ENCODE results near the gene ADIPOR2. TPM values are rescaled to one million over a fixed set of nuclear protein-coding genes. Genes with fewer than 3 reads are reported as not detected.

The ADIPOR2 gene
- total and polyA plus RNA-seq, 10 of the 15 experiments (the other 5 are each of a cell fraction or from before 2014, with no cell fraction given): 8.6 to 65.0 (median 38.0) TPM

DNA sequence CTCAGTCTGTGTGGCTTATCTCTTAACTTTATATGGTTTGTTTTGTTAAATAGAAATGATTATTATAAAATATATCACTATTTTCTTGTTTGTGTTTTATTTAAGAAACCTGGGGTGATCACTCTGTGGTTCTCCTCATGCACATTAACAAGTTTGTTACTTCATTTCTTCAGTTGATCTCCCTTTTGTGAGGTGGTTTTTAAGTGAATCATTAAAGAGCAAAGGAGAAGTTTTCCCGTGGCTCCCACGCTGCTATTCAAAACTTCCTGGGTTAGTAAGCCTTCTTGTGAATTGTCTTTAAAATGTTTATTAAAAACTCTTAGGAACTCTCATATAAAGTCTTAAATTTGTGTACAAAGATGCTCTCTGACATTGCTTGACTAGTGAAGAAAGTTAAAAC is 11.8 kb downstream of the ADIPOR2 start:
- DNase-seq (ENCODE audit: low read depth, low spot score): no peak
- ATAC-seq: no peak
- Histone ChIP-seq H2AFZ (ENCODE audit: control insufficient read depth, low read depth, low read length) (no peak overlapping the region), H3K4me1 (ENCODE audit: control insufficient read depth, insufficient read depth, low read length) (peaks cover 11% of the 10 kb centered on the region; the same call in 1 of the 2 replicates), H3K27me3 (replicated peaks in 1 of 2; ENCODE audit: control insufficient read depth in 2 of 2, insufficient read depth in 2 of 2, low read length in 1 of 2) (no peaks in the 10 kb centered on the region), H3K4me3 (no peak overlapping the region), H3K4me2 (ENCODE audit: control insufficient read depth, insufficient read depth) (no peak overlapping the region), H4K20me1 (ENCODE audit: control insufficient read depth, insufficient read depth) (no peaks in the 10 kb centered on the region), H3K79me2 (ENCODE audit: control insufficient read depth, insufficient read depth, low read length) (peaks cover 81% of the 10 kb centered on the region), H3K9me3 (replicated peaks; ENCODE audit: control insufficient read depth, insufficient read depth, low read length) (peaks cover 2% of the 10 kb centered on the region), H3K9ac (ENCODE audit: control insufficient read depth, insufficient read depth, low read length) (no peak overlapping the region), H3K36me3 (ENCODE audit: control insufficient read depth in 2 of 2, insufficient read depth in 2 of 2, low read length in 1 of 2) (peaks cover 0 to 4% of the 10 kb centered on the region in 2 experiments; a peak in 1 of 4 replicates), H3K27ac (ENCODE audit: control insufficient read depth, insufficient read depth) (no peak overlapping the region)
- FAIRE-seq: no peak
- intact Hi-C loops (cut with micrococcal nuclease; ENCODE audit: unreplicated experiment) (no loop called here), in situ Hi-C loops (cut with MboI) (no loop called here)
- POLR2A ChIA-PET: no interaction called here
- RAD21 ChIA-PET (ENCODE audit: unreplicated experiment): interaction anchor here (1.2 kb wide), 1 partner anchor 12 kb away, joined by 3 read pairs; the partner anchor contains the start of gene ADIPOR2
- SMC1A ChIA-PET (ENCODE audit: uncharacterized antibody, unreplicated experiment): interaction anchor here (0.7 to 1.1 kb wide), 2 partner anchors 11 to 24 kb away, joined by 3 read pairs; no protein-coding TSS in a partner anchor
- no TSS peak for BruUV-seq (replicated peaks)
- whole genome bisulfite sequencing (ENCODE audit: insufficient coverage, insufficient replicate concordance, low lambda C conversion rate, missing lambda C conversion rate): 100% methylated on average over 2 of the region's 2 CpGs
- CTCF ChIA-PET: interaction anchor here (1.8 kb wide), 1 partner anchor 50 kb away, joined by 4 read pairs; no protein-coding TSS in a partner anchor
- TF ChIP-seq ZNF24 (IDR thresholded peaks at IDR 0.05) (peak; percentile 66), NRF1 (conservative IDR thresholded peaks at IDR 0.05; ENCODE audit: low read depth, low read length) (no peak), RBBP5 (conservative IDR thresholded peaks at IDR 0.05) (no peak)

DNA sequence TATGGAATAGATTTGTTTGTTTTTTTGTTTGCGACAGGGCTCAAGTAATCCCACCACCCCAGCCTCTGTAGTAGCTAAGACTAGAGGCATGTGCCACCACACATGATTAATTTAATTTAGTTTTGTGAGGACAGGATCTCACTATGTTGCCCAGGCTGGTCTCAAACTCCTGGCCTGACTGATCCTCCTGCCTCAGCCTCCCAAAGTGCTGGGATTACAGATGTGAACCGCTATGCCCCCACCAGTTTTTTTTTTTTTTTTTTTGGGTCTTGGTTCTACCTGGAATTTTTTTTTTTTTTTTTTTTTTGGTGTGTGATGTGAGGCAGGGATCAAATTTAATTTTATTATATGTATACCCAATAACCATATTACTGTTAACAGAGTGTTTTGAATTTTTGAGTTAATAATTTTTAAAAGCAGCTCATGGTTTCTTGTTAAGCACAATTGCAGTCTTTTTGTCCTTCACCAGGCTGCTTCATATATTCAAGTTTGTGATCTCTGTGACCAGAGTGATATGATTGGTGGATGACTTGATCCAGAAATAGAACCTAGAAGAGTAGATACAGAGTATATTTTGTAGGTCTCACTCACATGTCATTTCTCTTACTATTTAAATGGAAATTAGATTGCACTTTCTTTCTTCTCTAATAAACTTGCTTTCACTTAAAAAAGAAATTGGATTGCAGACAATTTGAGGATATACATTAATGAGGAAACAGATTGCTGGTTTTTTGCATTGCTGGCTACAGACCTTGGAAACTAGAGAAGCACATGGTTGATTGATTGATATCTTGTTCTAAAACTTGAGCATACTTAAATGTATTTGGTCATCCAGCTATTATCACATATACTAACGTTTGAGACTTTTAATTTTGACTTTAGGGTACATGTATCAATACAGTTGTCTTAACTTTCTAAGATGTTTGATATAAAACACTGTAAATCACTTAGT is 13.2 kb downstream of the ADIPOR2 start:
- Histone ChIP-seq H3K9ac (ENCODE audit: control insufficient read depth, insufficient read depth, low read length) (no peak overlapping the region), H3K27me3 (replicated peaks in 1 of 2; ENCODE audit: control insufficient read depth in 2 of 2, insufficient read depth in 2 of 2, low read length in 1 of 2) (no peaks in the 10 kb centered on the region), H3K4me2 (ENCODE audit: control insufficient read depth, insufficient read depth) (no peak overlapping the region), H3K4me1 (ENCODE audit: control insufficient read depth, insufficient read depth, low read length) (peaks cover 11% of the 10 kb centered on the region; the same call in 1 of the 2 replicates), H4K20me1 (ENCODE audit: control insufficient read depth, insufficient read depth) (no peaks in the 10 kb centered on the region), H2AFZ (ENCODE audit: control insufficient read depth, low read depth, low read length) (no peak overlapping the region), H3K27ac (ENCODE audit: control insufficient read depth, insufficient read depth) (peak overlapping the region; percentile 24; the same call in 1 of the 2 replicates), H3K36me3 (ENCODE audit: control insufficient read depth in 2 of 2, insufficient read depth in 2 of 2, low read length in 1 of 2) (no peaks in the 10 kb centered on the region; a peak in 1 of 4 replicates), H3K4me3 (no peak overlapping the region), H3K79me2 (ENCODE audit: control insufficient read depth, insufficient read depth, low read length) (peaks cover 79% of the 10 kb centered on the region), H3K9me3 (replicated peaks; ENCODE audit: control insufficient read depth, insufficient read depth, low read length) (peaks cover 4% of the 10 kb centered on the region)
- WGBS (ENCODE audit: insufficient coverage, insufficient replicate concordance, low lambda C conversion rate, missing lambda C conversion rate): 67% methylated on average over 3 of the region's 3 CpGs
- TF ChIP-seq BRCA1 (IDR thresholded peaks at IDR 0.05; ENCODE audit: low read depth, low read length) (no peak), CBX3 (IDR thresholded peaks at IDR 0.05; ENCODE audit: borderline replicate concordance, low read depth) (no peak), NFYB (IDR thresholded peaks at IDR 0.05; ENCODE audit: insufficient read depth, low read depth, low read length) (peak; percentile 83), TCF12 (IDR thresholded peaks at IDR 0.05; ENCODE audit: low read depth, low read length) (no peak)
- TF ChIP-seq, protein P1, sequence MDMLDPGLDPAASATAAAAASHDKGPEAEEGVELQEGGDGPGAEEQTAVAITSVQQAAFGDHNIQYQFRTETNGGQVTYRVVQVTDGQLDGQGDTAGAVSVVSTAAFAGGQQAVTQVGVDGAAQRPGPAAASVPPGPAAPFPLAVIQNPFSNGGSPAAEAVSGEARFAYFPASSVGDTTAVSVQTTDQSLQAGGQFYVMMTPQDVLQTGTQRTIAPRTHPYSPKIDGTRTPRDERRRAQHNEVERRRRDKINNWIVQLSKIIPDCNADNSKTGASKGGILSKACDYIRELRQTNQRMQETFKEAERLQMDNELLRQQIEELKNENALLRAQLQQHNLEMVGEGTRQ (IDR thresholded peaks at IDR 0.05; ENCODE audit: borderline replicate concordance, low read depth, low read length): no peak
- in situ Hi-C loops (cut with MboI): no loop called here
- SMC1A ChIA-PET (ENCODE audit: uncharacterized antibody, unreplicated experiment): interaction anchor here (1.1 kb wide), 1 partner anchor 22 kb away, joined by 3 read pairs; no protein-coding TSS in a partner anchor
- CTCF ChIA-PET: interaction anchor here (1.2 kb wide), 1 partner anchor 87 kb away, joined by 3 read pairs; no protein-coding TSS in a partner anchor
- intact Hi-C loops (cut with micrococcal nuclease; ENCODE audit: unreplicated experiment): no loop called here
- DNase-seq (ENCODE audit: low read depth, low spot score): no peak
- POLR2A ChIA-PET: no interaction called here
- FAIRE-seq: no peak
- peak; percentile 42; the same call in 2 of the 3 replicates for ATAC-seq
- RAD21 ChIA-PET (ENCODE audit: unreplicated experiment): interaction anchor here (0.6 to 1.2 kb wide), 3 partner anchors 13 to 87 kb away, joined by 3 read pairs; partner anchors contain the start of gene ADIPOR2
- BruUV-seq (replicated peaks): no TSS peak

All from GM12878 (cell line).